A549 treated with AZD9567 at 1 μM for 4 hours (cell line): ENCODE results near the gene FOXC2. TPM values are rescaled to one million over a fixed set of nuclear protein-coding genes. Genes with fewer than 3 reads are reported as not detected.

Source experiments
- total RNA-seq: library from RNA; stranded (reverse); fragments of 200-300 nt; extraction: Qiagen RNA extraction; gene quantifications from 5 replicates; pipeline ENCODE4 v1.2.3, GENCODE V29; 2022; ENCODE audit not compliant: insufficient read depth

Gene FOXC2
- total RNA-seq, result 4.2 to 5.0 TPM (median 4.9 TPM) in 5 replicates

DNA sequence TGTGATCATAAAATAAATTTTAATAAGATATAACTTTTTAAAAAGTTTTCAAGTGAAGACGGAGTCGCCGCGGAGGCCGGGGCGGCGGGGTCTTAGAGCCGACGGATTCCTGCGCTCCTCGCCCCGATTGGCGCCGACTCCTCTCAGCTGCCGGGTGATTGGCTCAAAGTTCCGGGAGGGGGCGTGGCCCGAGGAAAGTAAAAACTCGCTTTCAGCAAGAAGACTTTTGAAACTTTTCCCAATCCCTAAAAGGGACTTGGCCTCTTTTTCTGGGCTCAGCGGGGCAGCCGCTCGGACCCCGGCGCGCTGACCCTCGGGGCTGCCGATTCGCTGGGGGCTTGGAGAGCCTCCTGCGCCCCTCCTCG lies at the start of gene FOXC2:
TSS of gene FOXC2 (plus strand) at position 229 of the 365 bp plus-strand sequence. CDS start 507 bp downstream, outside the sequence.

GRCh38 chr16:86554917-86555703 lies 11.5 kb upstream of the FOXC2 start, which contains the start of gene MTHFSD:
Gene MTHFSD, minus strand, starts transcription at chr16:86555235. Its CDS starts 51 bp downstream, at chr16:86555184.

DNA sequence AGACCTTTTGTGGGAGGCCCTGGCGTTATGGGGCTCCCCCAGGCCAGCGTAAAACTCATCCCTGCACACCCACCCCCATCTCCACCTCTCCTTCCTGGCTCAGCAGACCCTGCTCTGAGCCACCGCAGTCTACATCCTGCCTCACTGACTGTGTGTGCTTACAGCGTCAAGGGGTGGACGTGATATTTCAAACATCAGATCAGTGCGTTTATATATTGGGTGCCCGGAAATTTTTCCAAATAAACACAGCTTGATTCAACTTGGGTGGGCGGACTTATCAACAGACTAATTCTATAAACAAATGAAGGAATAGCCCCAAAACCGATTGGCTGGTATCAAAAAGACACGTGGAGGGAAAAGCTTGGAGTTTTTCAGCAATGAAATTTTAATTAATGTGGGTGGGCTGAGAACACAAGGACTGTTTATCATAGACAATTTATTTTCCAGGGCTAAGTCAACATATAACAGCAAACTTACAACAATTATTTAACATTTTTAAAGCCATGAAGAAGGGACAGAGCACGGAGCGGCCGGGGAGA lies 11.5 kb downstream of the FOXC2 start, which contains the start of gene FOXL1:
TSS of gene FOXL1 (plus strand) at position 489 of the 539 bp plus-strand sequence. CDS start 175 bp downstream, outside the sequence.

Other genes with a start within 250 kb of the FOXC2 start
- 0.02 TPM in 1 of 5 replicates, not detected in the others for gene FOXF1, start 56.3 kb upstream of the FOXC2 start, total RNA-seq
- 10.0 to 11.1 TPM (median 10.7 TPM) in 5 replicates for gene MTHFSD, start 11.6 kb upstream of the FOXC2 start, total RNA-seq
- gene FOXL1, start 11.7 kb downstream of the FOXC2 start, total RNA-seq, result 1.1 to 2.1 TPM (median 1.5 TPM) in 5 replicates